K562 (cell line): Measurements from ENCODE around the gene RNASET2.

Source experiments
- FOXJ3 ChIP-seq: sonication (generic); formaldehyde crosslinking; IDR thresholded peaks from 2 replicates; pipeline ENCODE4 v1.4.0; 2020; ENCODE audit warnings: mild to moderate bottlenecking, missing genetic modification reagents
- RCOR1 ChIP-seq, 2 experiments: IDR thresholded peaks; 2 replicates each; pipeline ENCODE4 v1.6.1; 2012; ENCODE audit warnings: low read depth in 2 of 2, low read length in 2 of 2, borderline replicate concordance in 1 of 2, improper control_type of control experiment in 1 of 2
- ZBTB1 ChIP-seq: sonication (generic); formaldehyde crosslinking; IDR thresholded peaks from 2 replicates; pipeline ENCODE4 v1.8.1; 2023; ENCODE audit warnings: missing genetic modification reagents, low read depth, mild to moderate bottlenecking, borderline replicate concordance
- ZNF57 ChIP-seq: fragments of 450-650 bp; formaldehyde crosslinking; IDR thresholded peaks from 2 replicates; pipeline ENCODE4 v1.4.0; 2020; ENCODE audit warnings: mild to moderate bottlenecking, moderate library complexity
- TF ChIP-seq, protein P1 (sequence below), 3 experiments: IDR thresholded peaks in 2 of 3; conservative IDR thresholded peaks in 1 of 3; 2 replicates each; pipeline ENCODE4 v1.5.1; 2011 to 2012; ENCODE audit warnings: low read length in 3 of 3, mild to moderate bottlenecking in 3 of 3, control low read depth in 2 of 3, improper control_type of control experiment in 1 of 3, inconsistent platforms in 1 of 3, low read depth in 1 of 3, mixed read lengths in 1 of 3, moderate library complexity in 1 of 3; ENCODE audit not compliant: insufficient read depth in 2 of 3

DNA sequence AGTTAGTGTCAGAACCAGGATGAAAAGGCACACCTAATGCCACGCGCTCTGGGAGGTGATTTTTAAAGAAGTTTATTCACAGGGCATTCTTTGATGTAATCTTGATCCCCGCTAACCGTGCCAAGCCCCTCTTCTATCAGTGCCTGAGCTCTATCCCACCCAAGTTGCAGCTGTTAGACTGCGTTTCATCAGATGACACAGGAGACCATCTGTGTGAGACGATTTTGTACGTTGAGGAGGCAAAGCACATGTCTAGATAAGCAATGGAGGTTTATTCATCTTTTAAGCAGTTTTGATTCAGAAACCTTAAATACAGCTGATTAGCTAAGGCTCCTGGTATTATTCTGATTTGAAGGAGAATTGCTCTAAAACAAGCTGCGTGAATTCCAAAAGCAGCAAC, 18.6 kb downstream of the RNASET2 start:
- no peak for TF ChIP-seq ZBTB1 (CRISPR knock-in tag)
- no peak for TF ChIP-seq ZNF57 (CRISPR knock-in tag)
- no peak for TF ChIP-seq RCOR1 (IDR thresholded peaks at IDR 0.05; ENCODE audit: borderline replicate concordance in 1 of 2, low read depth in 2 of 2, low read length in 2 of 2)
- TF ChIP-seq FOXJ3 (CRISPR knock-in tag), result no peak
- TF ChIP-seq, protein P1, sequence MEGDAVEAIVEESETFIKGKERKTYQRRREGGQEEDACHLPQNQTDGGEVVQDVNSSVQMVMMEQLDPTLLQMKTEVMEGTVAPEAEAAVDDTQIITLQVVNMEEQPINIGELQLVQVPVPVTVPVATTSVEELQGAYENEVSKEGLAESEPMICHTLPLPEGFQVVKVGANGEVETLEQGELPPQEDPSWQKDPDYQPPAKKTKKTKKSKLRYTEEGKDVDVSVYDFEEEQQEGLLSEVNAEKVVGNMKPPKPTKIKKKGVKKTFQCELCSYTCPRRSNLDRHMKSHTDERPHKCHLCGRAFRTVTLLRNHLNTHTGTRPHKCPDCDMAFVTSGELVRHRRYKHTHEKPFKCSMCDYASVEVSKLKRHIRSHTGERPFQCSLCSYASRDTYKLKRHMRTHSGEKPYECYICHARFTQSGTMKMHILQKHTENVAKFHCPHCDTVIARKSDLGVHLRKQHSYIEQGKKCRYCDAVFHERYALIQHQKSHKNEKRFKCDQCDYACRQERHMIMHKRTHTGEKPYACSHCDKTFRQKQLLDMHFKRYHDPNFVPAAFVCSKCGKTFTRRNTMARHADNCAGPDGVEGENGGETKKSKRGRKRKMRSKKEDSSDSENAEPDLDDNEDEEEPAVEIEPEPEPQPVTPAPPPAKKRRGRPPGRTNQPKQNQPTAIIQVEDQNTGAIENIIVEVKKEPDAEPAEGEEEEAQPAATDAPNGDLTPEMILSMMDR (IDR thresholded peaks at IDR 0.05 in 2 of 3, conservative IDR thresholded peaks at IDR 0.05 in 1 of 3; ENCODE audit: insufficient read depth in 2 of 3, low read depth in 1 of 3, low read length in 3 of 3), result no peak
